ENCODE measurements around the gene DNAJC1. TPM values are rescaled to one million over a fixed set of nuclear protein-coding genes. Genes with fewer than 3 reads are reported as not detected.

The DNAJC1 gene
- total and polyA plus RNA-seq, 2 of the 8 experiments (the other 6 are each of a cell fraction or from before 2014, with no cell fraction given): 6.8 to 14.8 TPM

DNA sequence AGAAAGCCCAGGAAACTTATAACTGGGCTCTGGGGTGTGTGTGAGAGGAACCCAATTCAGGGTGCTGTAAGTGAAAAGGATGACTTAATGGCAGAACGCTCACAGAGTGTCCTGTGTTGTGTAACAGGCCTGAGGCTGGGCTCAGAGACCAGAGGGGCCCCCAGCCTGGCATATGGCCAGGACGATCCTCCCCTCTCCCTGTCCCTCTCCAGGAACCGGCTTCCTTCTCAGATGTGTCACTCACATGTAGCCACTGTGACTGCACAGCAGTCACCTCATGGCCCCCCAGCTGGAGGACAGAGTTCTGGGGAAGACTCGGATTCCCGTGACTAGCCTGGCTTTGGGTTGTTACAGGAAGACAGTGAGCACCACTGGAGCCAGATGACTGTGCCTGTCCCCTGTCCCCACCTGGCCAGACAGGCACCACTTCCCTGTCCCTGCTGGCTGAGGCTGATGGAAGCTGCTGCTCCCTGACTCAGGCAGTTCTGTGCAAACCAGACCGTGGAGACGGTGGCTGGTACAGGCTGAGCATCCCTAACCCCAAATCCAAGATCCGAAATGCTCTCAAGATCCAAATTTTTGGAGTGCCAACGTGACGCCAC lies 249.0 kb downstream of the DNAJC1 start:
- H3K14ac ChIP-seq (ENCODE audit: insufficient read length): no peak overlapping the region
- peak overlapping the region; percentile 75; the same call in 1 of the 2 replicates for H2BK15ac ChIP-seq (ENCODE audit: low read length)
- no peak overlapping the region for H3K9ac ChIP-seq (replicated peaks in 1 of 4; ENCODE audit: extremely low read depth in 1 of 4, low read depth in 3 of 4, low read length in 3 of 4)
- H3K4me3 ChIP-seq (ENCODE audit: extremely low read depth in 1 of 4, insufficient read depth in 2 of 4, low read depth in 3 of 4, low read length in 4 of 4): no peak overlapping the region
- no peak overlapping the region for H3K4me2 ChIP-seq (ENCODE audit: insufficient read depth in 1 of 2, low read depth in 2 of 2, low read length in 2 of 2)
- no peak for FAIRE-seq
- no peak overlapping the region for H3K23ac ChIP-seq (ENCODE audit: insufficient read length)
- peak overlapping the region; percentile 99; the same call in 1 of the 2 replicates for H2BK12ac ChIP-seq (ENCODE audit: low read depth, low read length)
- H3K27me3 ChIP-seq (replicated peaks in 1 of 4; ENCODE audit: control insufficient read depth in 3 of 4, extremely low read depth in 1 of 4, insufficient read depth in 3 of 4, low read length in 3 of 4): no peaks in the 10 kb centered on the region
- DNase-seq (ENCODE audit: low read depth in 1 of 2, low spot score in 2 of 2): no peak
- H4K8ac ChIP-seq (ENCODE audit: extremely low read depth, insufficient read depth, low read length): peak overlapping the region; percentile 83; the same call in 1 of the 2 replicates
- H3K9me3 ChIP-seq (ENCODE audit: insufficient read depth in 2 of 2, low read depth in 1 of 2, low read length in 1 of 2): no peaks in the 10 kb centered on the region
- H2BK120ac ChIP-seq (replicated peaks; ENCODE audit: low read depth, low read length): peak overlapping the region; percentile 84
- POLR2A ChIA-PET (ENCODE audit: partially characterized antibody): interaction anchor here (0.6 to 0.7 kb wide), 3 partner anchors 96 to 228 kb away, joined by 3 to 5 read pairs (median 4); no protein-coding TSS in a partner anchor
- H4K91ac ChIP-seq (replicated peaks; ENCODE audit: insufficient read length, low read length): peak overlapping the region; percentile 83
- no peaks in the 10 kb centered on the region for H3K79me1 ChIP-seq (ENCODE audit: low read depth, low read length)
- no peaks in the 10 kb centered on the region for H3K36me3 ChIP-seq (ENCODE audit: control insufficient read depth in 2 of 4, insufficient read depth in 4 of 4, low read length in 3 of 4)
- WGBS, 2 experiments (ENCODE audit: extremely low coverage in 1 of 2, insufficient coverage in 1 of 2, insufficient read length in 1 of 2, insufficient replicate concordance in 2 of 2, low coverage in 1 of 2, low lambda C conversion rate in 2 of 2, missing lambda C conversion rate in 1 of 2): 96% methylated on average over 10 of the region's 10 CpGs; no CpG with 5 or more reads in 1 of the 2 experiments
- H3K56ac ChIP-seq (replicated peaks; ENCODE audit: insufficient read length, low read depth, low read length): no peak overlapping the region
- peak overlapping the region; percentile 38; the same call in 1 of the 2 replicates for H3K18ac ChIP-seq (ENCODE audit: extremely low read depth, low read length)
- H3K79me2 ChIP-seq (ENCODE audit: control insufficient read depth in 1 of 2, insufficient read depth in 2 of 2, low read length in 2 of 2): no peaks in the 10 kb centered on the region
- CTCF ChIA-PET (ENCODE audit: partially characterized antibody): interaction anchor here (0.6 to 1.2 kb wide), 2 partner anchors 15 to 1068 kb away, joined by 3 read pairs; no protein-coding TSS in a partner anchor
- H4K20me1 ChIP-seq (replicated peaks in 1 of 2; ENCODE audit: control insufficient read depth in 1 of 2, insufficient read depth in 2 of 2, low read length in 2 of 2): no peaks in the 10 kb centered on the region
- H2BK20ac ChIP-seq (ENCODE audit: low read length): peak overlapping the region; percentile 89
- H3K4me1 ChIP-seq (replicated peaks in 1 of 4; ENCODE audit: control insufficient read depth in 3 of 4, insufficient read depth in 4 of 4, low read length in 3 of 4): peaks cover 19 to 53% (median 42%) of the 10 kb centered on the region in 4 experiments
- peak overlapping the region; percentile 46 for H3K4ac ChIP-seq (replicated peaks; ENCODE audit: insufficient read length, low read depth, low read length)
- H2AK5ac ChIP-seq (ENCODE audit: low read depth, low read length): 0 out of 2 replicates have a peak overlapping the region, but pooled peaks have one; percentile 33
- peak overlapping the region; percentile 11; the same call in 1 of the 2 replicates for H3K27ac ChIP-seq (ENCODE audit: low read depth, low read length)
- no peak overlapping the region for H4K5ac ChIP-seq (ENCODE audit: insufficient read length, low read depth, low read length)
- H2AFZ ChIP-seq (ENCODE audit: low read length): no peak overlapping the region
- H3K23me2 ChIP-seq (ENCODE audit: low read depth, low read length): peaks cover 3% of the 10 kb centered on the region; the same call in 1 of the 2 replicates
- H2BK5ac ChIP-seq (ENCODE audit: low read depth, low read length): peak overlapping the region; percentile 91
- TF ChIP-seq SRF (IDR thresholded peaks at IDR 0.05; ENCODE audit: low read depth, low read length) (no peak), TAF7 (optimal IDR thresholded peaks at IDR 0.05; ENCODE audit: borderline replicate concordance, low read depth, low read length) (no peak), ASH2L (IDR thresholded peaks at IDR 0.05; ENCODE audit: low read length) (no peak), POLR2A (IDR thresholded peaks at IDR 0.05; ENCODE audit: control extremely low read depth in 1 of 2, low read depth in 2 of 2, low read length in 2 of 2) (no peak), CEBPB (IDR thresholded peaks at IDR 0.05; ENCODE audit: low read depth, low read length) (no peak), SIRT6 (IDR thresholded peaks at IDR 0.05; ENCODE audit: low read length) (no peak), RFX5 (IDR thresholded peaks at IDR 0.05; ENCODE audit: borderline replicate concordance, low read depth, low read length) (no peak), EZH2 (IDR thresholded peaks at IDR 0.05; ENCODE audit: low read depth, low read length, severe bottlenecking) (no peak)
- TF ChIP-seq, protein P1, sequence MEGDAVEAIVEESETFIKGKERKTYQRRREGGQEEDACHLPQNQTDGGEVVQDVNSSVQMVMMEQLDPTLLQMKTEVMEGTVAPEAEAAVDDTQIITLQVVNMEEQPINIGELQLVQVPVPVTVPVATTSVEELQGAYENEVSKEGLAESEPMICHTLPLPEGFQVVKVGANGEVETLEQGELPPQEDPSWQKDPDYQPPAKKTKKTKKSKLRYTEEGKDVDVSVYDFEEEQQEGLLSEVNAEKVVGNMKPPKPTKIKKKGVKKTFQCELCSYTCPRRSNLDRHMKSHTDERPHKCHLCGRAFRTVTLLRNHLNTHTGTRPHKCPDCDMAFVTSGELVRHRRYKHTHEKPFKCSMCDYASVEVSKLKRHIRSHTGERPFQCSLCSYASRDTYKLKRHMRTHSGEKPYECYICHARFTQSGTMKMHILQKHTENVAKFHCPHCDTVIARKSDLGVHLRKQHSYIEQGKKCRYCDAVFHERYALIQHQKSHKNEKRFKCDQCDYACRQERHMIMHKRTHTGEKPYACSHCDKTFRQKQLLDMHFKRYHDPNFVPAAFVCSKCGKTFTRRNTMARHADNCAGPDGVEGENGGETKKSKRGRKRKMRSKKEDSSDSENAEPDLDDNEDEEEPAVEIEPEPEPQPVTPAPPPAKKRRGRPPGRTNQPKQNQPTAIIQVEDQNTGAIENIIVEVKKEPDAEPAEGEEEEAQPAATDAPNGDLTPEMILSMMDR (IDR thresholded peaks at IDR 0.05; ENCODE audit: control extremely low read depth in 1 of 3, insufficient read depth in 1 of 3, low read depth in 1 of 3, low read length in 3 of 3): no peak
- TF ChIP-seq, protein P2, sequence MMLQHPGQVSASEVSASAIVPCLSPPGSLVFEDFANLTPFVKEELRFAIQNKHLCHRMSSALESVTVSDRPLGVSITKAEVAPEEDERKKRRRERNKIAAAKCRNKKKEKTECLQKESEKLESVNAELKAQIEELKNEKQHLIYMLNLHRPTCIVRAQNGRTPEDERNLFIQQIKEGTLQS (IDR thresholded peaks at IDR 0.05; ENCODE audit: insufficient read depth, low read depth, low read length): no peak
